Stimulated activated CD4-positive, alpha-beta T cell treated with anti-CD3 and anti-CD28 coated beads, Interleukin-2, amount 100 ng/mL, for 48 hours (primary cell): ENCODE data around the gene TESPA1.
"Not testable (repeated sequence)": the region's sequence is repeated elsewhere in the genome, so short reads cannot be mapped to it uniquely, and the experiment has no call there.

Source experiments
- DNase-seq, 2 donors: peaks; one replicate each; pipeline ENCODE4 v3.0.0-alpha.2; 2020

The TESPA1 gene

GRCh38 chr12:54981796-54982195 is 2.8 kb downstream of the TESPA1 start:
- DNase-seq: peak; percentile 26 to 37

DNA sequence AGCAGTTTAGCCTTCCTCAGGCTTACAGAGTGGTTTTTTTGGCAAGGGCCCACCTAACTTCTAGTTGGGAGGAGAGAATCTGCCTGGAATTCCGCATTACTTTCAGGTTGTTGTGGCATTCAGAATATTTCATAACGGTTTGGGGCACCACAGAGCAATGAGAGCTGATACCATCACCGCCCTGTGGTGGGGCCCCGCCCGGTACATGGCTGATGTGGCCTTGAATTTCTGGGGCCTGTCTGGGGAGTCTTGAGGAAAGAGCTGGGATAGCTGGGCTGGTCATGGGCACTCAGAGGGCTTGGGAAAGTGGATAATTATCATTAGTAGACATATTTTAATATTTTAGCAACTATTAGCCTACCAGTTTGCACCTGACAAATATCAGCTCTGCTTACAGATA is 4.2 kb downstream of the TESPA1 start:
- DNase-seq: no peak

GRCh38 chr12:54977857-54978256 is 6.7 kb downstream of the TESPA1 start:
- no peak for DNase-seq

GRCh38 chr12:54977155-54977554 is 7.4 kb downstream of the TESPA1 start:
- DNase-seq: no peak

DNA sequence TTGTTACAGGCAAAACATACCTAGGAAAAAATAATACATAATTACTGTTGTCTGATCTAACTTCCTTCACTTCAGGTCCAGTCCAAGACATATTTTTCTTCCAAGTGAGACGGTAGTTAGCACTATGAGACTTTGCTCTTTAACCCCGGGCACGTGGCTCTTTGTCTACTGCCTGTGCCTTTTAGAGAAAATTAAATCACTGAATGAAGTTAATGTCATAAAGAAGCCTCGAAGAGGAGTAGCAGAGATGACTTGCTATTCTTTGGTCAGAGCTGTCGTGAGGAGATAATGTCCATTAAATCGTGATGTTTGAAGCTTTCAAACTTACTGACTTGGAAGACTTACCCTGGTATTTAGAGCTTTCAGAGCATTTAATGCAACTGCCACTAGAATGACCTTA is 8.7 kb downstream of the TESPA1 start:
- no peak for DNase-seq

DNA sequence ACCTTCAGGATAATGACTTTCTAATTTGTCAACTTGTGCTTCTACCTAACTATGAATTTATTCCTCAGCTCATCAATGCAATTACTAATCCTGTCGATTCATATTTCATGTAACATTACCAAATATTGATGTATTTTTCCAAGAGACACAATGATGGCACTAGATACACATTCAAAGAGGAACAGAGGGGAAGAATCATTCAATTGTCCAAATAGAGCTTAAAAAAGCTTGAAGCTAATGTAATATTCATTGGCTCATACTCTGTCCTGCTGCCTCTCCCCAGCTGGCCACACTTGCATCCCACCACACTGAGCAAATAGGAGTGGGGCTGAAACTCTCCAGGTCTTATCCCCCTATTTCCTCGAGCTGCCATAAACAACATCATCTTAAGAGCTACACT is 9.3 kb downstream of the TESPA1 start:
- DNase-seq: no peak

DNA sequence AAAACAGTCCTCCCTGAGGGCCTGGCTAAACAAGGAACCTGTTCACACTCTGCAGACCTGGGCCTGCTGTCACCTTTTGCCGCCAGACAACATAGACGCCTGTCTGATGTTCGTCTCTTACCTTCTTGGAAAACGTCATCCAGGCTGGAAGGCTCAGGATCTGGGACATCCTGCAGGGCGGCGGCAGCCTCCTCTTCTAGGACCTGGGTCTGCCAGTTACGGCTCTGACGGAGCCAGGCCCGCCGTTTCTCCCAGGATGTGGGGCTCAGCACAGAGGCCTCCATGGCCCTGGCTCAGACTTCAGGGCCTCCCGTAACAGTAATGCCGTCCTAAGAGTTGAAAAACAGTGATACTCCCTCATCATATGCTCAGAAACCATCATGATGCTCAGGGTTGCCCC is 10.3 kb downstream of the TESPA1 start:
- DNase-seq: no peak

DNA sequence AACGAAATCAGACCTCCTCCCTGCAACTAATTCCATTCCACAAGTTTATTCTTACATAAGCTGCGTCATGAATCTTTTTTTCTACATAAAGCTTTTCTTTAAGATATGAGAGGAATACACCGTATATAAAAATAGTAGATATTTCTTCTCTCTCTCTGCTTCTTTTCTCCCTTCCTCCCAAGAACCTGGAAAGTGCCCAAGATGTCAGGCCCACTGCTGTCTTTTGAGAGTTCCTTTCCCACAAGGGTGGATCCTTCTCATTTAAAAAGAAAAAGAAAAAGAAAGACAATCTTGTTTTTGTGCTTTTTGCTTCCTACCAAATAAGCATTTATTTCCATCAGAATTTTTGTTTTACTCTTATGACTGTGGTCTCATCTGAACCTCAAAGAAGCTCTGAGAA is 11.0 kb downstream of the TESPA1 start:
- DNase-seq: no peak

DNA sequence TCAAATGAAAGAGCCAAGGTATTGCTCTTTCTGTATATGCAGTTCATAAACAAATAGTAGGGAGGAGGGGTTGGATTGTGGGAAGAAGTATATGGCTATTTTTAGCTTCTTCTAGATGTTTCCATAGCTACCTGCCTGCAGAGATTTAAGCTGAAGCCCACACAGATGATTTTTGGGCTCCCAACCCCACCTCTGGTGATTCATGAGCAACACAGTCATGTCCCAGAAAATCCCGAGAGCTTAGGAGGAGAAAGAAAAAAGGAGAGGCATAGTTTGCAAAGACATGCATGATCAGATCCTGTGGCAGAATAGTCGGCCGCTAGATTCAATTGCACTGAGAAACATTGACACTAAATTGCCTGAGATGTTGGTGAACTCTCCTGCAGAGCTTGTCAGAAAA is 13.8 kb downstream of the TESPA1 start:
- DNase-seq: no peak

DNA sequence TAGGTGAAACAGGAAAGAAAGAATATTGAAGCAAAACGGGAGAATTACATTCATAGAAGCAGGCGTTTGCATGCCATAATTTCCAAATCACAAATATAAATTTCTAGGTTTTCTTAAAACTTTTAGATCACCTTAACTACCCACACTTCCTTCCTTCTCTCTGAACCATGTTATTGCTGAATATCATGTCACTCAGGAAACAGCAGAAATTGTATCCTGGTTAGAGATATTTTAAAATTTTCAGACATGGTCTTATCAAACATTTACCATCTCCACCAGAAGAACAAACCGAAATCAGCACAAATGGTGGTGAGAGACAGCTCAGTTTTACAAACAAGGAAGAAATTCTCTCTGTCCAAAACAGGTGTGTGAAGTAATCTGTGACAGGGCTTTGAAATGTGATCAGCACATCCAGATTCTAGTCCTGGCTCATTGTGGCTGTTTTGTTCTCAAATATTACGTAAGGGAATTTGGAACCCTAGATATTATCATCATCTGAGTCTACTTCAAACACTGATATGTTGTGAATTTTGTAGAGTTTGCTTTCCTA is 16.3 kb downstream of the TESPA1 start:
- no peak for DNase-seq

DNA sequence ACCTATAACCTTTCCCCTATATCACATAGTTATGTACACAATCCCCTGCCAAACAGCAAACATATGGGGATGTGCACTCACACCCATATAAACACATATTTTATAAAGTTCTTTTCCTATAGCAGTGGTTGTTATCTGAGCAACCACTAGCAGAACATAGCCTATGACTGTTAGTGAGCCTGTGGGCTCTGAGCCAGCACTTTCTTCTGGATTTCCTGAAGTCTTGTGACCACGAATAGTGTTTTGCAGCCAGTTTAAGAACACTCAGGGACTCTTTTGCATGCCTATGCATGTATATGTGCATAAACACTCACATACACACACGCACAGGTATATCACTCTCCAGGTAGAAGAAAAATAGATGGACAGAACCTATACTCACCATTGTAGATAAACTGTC is 17.1 kb downstream of the TESPA1 start:
- no peak for DNase-seq

DNA sequence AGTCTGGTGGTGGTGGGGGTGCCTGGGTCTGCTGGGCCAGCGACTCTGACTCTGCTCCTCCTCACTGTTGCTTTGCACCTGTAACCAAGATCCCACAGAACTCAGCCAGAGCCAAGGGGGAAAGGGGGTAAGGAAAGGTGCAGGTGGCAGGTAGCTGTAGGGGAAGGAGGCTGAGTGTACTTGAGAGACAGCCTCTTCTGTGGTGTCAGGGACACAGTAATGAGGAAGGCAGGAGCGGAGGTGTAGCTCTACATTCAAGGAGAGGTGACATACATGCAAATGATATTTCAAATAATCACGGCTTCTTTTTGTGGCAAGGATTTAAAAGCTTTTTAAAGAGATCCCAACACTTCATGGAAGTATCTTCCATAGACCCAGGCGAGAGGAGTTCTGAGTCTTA is 23.4 kb downstream of the TESPA1 start:
- no peak for DNase-seq

GRCh38 chr12:54959291-54960018 is 25.1 kb downstream of the TESPA1 start:
- DNase-seq: no peak

DNA sequence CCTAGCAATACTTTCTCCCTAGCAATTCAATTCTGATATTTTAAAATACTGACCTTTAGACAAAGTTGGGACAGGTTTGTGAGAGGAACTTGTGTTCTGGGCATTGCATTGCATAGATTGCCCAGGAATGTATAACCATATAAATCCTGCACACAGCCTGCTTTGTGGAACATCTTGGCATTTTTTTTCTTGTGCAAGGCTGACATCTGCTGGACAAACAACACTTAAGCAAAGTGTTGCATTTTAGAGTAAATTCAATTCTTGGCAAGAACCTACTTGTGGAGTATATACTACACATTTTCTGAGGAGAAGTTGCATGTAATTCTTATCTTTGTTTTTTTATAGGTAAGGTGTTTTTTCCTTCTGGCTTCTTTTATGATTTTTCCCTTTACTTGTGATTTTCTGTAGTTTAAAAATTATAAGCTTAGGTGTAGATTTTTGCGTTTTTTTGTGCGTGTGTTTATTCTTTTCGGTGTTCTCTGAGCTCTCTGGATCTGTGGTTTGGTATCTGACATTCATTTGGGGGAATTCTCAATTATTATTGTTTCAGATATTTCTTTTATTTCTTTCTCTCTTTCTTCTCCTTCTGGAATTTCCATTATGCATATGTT is 26.4 kb downstream of the TESPA1 start:
- DNase-seq: peak; percentile 44 to 52

GRCh38 chr12:54956818-54957641 is 27.5 kb downstream of the TESPA1 start:
- DNase-seq: no peak

- DNase-seq: no peak
These were observed 28.2 kb downstream of the TESPA1 start for GRCh38 chr12:54956322-54956721.

- no peak for DNase-seq
These were observed 29.8 kb downstream of the TESPA1 start for GRCh38 chr12:54954801-54955200.

DNA sequence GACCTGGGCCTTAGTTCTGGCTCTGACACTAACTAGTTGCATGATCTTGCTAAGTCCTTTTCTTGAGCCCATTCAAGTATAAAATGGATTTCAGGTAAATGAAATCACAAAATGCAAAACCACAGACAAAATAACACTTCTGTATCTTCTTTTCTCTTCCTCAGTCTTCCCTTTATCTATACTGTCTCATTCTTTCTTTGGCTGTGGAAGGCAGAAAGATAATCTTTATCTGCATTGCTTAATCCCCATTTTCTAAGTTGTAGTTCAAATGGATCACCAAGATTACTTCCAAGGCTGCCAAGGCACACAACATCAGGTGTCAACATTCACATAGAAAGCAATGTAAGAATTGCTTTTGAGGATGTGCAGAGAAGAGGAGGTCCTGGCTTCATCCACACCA is 30.3 kb downstream of the TESPA1 start:
- DNase-seq: no peak

- no peak for DNase-seq
These were observed 34.4 kb downstream of the TESPA1 start for GRCh38 chr12:54950071-54950727.

DNA sequence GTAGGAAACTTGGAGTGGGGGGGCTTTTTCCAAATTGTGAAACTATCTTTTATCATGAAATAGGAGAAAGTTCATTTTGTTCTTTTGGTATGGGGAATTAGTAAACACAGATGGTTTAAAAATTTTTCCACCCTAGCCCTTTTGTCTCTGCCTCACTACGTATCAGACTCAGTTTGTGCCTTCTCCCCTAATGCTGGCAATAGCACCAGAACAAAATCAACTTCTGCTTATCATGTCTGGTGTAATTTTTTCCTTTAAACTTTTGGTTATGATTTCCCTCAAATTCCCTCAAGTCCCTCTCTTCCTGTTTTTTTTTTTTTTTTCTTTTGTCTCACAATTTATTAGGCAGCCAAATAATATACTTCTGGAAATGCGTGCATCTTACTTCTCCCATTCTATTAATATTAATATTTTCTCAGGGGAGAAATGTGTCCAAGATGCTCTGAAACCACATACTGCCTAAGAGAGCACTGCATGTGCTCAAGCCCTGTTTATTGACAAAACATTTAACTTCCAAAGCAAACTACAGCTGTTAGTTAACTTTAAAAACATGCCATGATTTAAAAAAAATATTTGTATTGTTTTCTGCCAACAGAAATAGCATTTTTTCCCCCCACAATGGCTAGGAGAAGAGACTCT is 35.4 kb downstream of the TESPA1 start:
- no peak for DNase-seq

DNA sequence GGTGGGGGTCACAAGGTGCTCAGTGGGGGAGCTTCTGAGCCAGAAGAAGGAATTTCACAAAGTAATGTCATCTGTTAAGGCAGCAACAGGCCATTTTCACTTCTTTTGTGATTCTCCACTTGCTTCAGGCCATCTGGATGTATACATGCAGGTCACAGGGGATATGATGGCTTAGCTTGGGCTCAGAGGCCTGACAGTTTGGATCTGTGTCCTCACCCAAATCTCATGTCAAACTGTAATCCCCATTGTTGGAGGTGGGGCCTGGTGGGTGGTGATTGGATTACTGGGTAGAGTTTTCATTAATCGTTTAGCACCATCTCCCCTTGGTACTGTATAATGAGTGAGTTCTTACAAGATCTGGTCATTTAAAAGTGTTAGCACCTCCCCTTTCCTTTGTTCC is 36.4 kb downstream of the TESPA1 start:
- no peak for DNase-seq

DNA sequence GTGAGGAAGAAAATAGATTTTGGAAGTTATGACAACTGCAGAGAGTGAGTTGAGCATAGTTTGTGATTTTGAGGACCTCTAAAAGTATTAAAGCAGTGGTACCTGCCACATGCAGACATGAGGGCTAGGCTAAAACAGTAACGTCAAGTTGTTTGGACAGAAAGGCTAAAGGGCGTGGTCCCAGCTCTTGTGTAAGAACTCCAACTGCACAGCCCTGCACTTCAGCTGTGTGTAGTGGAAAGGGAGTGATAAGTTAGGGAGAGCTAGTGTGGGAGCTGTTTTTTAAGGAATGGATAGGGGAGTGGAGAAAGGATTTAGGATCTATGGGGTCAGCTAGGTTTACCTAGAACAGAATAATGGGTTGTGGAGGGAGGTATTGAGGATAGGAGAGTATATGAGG is 39.5 kb downstream of the TESPA1 start:
- DNase-seq: no peak

GRCh38 chr12:54943292-54943691 is 41.3 kb downstream of the TESPA1 start:
- not testable (repeated sequence) for DNase-seq
